Fibroblast of lung (primary cell): Measurements from ENCODE around the gene PARD6B.

Experiments
- CTCF ChIP-seq, 2 donors: IDR thresholded peaks in 1 of 2; conservative IDR thresholded peaks in 1 of 2; 1 replicate in 1 of 2; 2 replicates in 1 of 2; pipeline ENCODE4 v1.5.1; 2011 to 2012; ENCODE audit warnings: low read length in 2 of 2, control low read depth in 1 of 2, inconsistent platforms in 1 of 2, low read depth in 1 of 2, mild to moderate bottlenecking in 1 of 2
- EZH2 ChIP-seq: IDR thresholded peaks from 2 replicates; pipeline ENCODE4 v1.5.1; 2012; ENCODE audit warnings: low read length, control low read depth, mild to moderate bottlenecking; ENCODE audit errors: missing control alignments

GRCh38 chr20:50724112-50724725 is 7.2 kb upstream of the PARD6B start:
- no peak for TF ChIP-seq CTCF (conservative IDR thresholded peaks at IDR 0.05 in 1 of 2, IDR thresholded peaks at IDR 0.05 in 1 of 2; ENCODE audit: low read depth in 1 of 2, low read length in 2 of 2)
- no peak for TF ChIP-seq EZH2
